ENCODE measurements around the gene PACRG. TPM values are rescaled to one million over a fixed set of nuclear protein-coding genes. Genes with fewer than 3 reads are reported as not detected.

The PACRG gene
- total and polyA plus RNA-seq, 8 donors = 1.8 to 28.6 (median 3.2) TPM; not detected in 2

DNA sequence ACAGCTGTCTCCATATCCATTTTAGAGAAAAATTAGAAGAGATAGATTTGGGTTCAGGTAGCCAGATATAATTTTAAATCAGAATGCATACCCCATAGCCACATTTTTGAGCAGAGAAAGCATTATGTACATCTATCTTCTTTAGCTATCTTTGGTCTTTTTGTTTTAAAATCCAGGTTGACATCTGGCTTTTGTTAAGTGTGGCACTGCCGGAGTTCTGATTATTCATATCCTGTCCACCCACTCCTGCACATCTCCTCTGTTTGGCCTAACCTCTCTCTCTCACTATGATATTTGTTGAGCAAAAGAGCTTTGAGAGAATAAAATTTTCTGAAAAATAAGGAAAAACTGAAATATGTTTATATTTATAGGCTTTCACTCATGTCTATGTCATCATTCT lies 189.7 kb downstream of the PACRG start:
- Histone ChIP-seq H3K27me3 (no peaks in the 10 kb centered on the region), H3K27ac (no peak overlapping the region), H3K36me3 (no peaks in the 10 kb centered on the region), H3K4me1 (no peaks in the 10 kb centered on the region), H3K4me3 (no peak overlapping the region), H3K9me3 (no peaks in the 10 kb centered on the region)
- intact Hi-C loops (cut with DNase I; ENCODE audit: low total_unique reads) = no loop called here
- WGBS, 5 donors = 39 to 76% (median 69%) methylated on average over 1 of the region's 1 CpG
- TF ChIP-seq EP300 (IDR thresholded peaks at IDR 0.05) = no peak
- TF ChIP-seq, protein P1, sequence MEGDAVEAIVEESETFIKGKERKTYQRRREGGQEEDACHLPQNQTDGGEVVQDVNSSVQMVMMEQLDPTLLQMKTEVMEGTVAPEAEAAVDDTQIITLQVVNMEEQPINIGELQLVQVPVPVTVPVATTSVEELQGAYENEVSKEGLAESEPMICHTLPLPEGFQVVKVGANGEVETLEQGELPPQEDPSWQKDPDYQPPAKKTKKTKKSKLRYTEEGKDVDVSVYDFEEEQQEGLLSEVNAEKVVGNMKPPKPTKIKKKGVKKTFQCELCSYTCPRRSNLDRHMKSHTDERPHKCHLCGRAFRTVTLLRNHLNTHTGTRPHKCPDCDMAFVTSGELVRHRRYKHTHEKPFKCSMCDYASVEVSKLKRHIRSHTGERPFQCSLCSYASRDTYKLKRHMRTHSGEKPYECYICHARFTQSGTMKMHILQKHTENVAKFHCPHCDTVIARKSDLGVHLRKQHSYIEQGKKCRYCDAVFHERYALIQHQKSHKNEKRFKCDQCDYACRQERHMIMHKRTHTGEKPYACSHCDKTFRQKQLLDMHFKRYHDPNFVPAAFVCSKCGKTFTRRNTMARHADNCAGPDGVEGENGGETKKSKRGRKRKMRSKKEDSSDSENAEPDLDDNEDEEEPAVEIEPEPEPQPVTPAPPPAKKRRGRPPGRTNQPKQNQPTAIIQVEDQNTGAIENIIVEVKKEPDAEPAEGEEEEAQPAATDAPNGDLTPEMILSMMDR (IDR thresholded peaks at IDR 0.05) = no peak
- no peak for TF ChIP-seq POLR2A (IDR thresholded peaks at IDR 0.05)
- no peak for TF ChIP-seq POLR2AphosphoS5 (IDR thresholded peaks at IDR 0.05)
- no peak for DNase-seq

DNA sequence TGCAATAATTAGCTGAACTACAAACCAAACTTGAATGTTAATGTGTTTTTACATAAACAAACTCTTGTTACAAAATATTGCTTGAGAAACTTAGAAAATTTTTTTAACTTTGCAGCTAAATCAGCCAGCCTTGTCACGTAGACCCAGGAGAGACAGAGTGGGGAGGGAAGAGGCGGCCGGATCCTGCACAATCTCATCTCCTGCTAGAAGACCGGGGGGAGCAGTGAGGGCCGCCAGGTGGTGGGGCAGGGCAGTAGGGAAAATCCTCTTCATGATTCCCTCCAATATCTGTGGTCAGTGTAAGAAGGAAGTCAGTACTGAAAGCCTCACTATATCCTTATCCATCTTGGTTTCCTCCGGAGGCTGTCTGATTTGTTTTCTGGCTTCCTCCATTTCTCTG lies 193.3 kb downstream of the PACRG start:
- Histone ChIP-seq H3K27ac (no peak overlapping the region), H3K4me3 (no peak overlapping the region), H3K27me3 (no peaks in the 10 kb centered on the region), H3K36me3 (no peaks in the 10 kb centered on the region), H3K9me3 (peaks cover 6 to 21% (median 15%) of the 10 kb centered on the region in 4 donors), H3K4me1 (no peaks in the 10 kb centered on the region)
- TF ChIP-seq EP300 (IDR thresholded peaks at IDR 0.05) (no peak), POLR2AphosphoS5 (IDR thresholded peaks at IDR 0.05) (no peak)
- TF ChIP-seq, protein P1 (IDR thresholded peaks at IDR 0.05) = no peak
- intact Hi-C loops (cut with DNase I; ENCODE audit: low total_unique reads) = no loop called here
- peak in 1 of 2 donors; percentile 20 for DNase-seq
- WGBS, 5 donors = 37 to 71% (median 67%) methylated on average over 6 of the region's 6 CpGs

DNA sequence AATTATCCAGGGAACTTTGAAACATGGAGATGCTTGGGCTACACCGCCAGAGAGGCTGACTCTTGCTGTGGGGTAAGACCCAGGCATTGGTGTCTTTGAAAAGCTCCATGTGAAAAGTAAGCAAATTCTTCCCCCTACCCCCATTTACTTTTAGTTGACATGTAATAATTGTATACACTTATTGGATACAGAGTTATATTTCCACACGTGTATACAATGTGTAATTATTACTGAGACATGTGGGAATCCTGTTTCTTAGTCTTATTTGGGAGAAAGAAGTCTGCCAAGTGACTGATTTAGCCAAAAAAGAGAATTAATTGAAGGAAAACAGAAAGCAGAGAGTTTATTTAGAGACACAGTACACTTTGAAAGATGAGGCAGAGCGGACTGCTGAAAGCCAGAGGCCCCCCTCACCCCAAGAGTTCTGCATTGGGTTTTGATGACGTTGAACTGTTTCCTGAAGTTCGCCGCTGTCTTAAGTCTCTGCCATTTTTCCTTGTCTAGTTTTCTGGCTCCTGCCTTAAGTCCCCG lies 193.8 kb downstream of the PACRG start:
- no peaks in the 10 kb centered on the region for H3K27me3 ChIP-seq
- 57 to 73% (median 68%) methylated on average over 7 of the region's 7 CpGs for WGBS, 5 donors
- H3K36me3 ChIP-seq = no peaks in the 10 kb centered on the region
- intact Hi-C loops (cut with DNase I; ENCODE audit: low total_unique reads) = no loop called here
- no peak overlapping the region for H3K4me3 ChIP-seq
- peaks cover 6 to 26% (median 18%) of the 10 kb centered on the region in 4 donors for H3K9me3 ChIP-seq
- H3K4me1 ChIP-seq = no peaks in the 10 kb centered on the region
- TF ChIP-seq POLR2AphosphoS5 (IDR thresholded peaks at IDR 0.05) (no peak), EP300 (IDR thresholded peaks at IDR 0.05) (no peak), POLR2A (IDR thresholded peaks at IDR 0.05) (no peak)
- TF ChIP-seq, protein P1 (IDR thresholded peaks at IDR 0.05) = no peak
- DNase-seq = peak in 1 of 2 donors; percentile 49
- H3K27ac ChIP-seq = no peak overlapping the region

DNA sequence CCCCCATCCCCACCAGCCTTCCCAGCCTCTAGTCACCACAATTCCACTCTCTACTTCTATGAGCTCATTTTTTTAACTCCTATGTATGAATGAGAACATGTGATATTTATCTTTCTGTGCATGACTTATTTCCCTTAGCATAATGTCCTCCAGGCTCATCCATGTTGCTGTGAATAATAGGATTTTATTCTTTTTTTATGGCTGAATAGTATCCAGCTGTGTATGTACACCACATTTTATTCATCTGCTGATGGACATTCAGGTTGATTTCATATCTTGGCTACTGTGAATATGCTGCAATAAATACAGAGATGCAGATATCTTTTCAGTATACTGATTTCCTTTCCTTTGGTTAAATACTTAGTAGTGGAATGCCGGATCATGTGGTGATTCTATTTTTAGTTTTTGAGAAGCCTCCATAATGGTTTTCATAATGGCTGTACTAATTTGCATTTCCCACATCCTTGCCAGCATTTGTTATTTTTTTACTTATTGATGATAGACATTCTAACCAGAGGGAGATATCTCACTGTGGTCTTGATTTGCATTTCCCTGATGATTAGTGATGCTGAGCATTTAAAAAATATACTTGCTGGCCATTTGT lies 194.9 kb downstream of the PACRG start:
- Histone ChIP-seq H3K4me3 (no peak overlapping the region), H3K4me1 (no peaks in the 10 kb centered on the region), H3K27ac (no peak overlapping the region), H3K27me3 (no peaks in the 10 kb centered on the region), H3K9me3 (peaks cover 6 to 37% (median 28%) of the 10 kb centered on the region in 4 donors), H3K36me3 (no peaks in the 10 kb centered on the region)
- 60 to 87% (median 73%) methylated on average over 1 of the region's 1 CpG for WGBS, 5 donors
- no peak for DNase-seq
- intact Hi-C loops (cut with DNase I; ENCODE audit: low total_unique reads) = no loop called here
- no peak for TF ChIP-seq POLR2AphosphoS5 (IDR thresholded peaks at IDR 0.05)
- no peak for TF ChIP-seq POLR2A (IDR thresholded peaks at IDR 0.05)
- TF ChIP-seq EP300 (IDR thresholded peaks at IDR 0.05) = no peak
- TF ChIP-seq, protein P1 (IDR thresholded peaks at IDR 0.05) = no peak

All from stomach (tissue), 9 donors.